Measurements from ENCODE around the gene CAMK2D.

DNA sequence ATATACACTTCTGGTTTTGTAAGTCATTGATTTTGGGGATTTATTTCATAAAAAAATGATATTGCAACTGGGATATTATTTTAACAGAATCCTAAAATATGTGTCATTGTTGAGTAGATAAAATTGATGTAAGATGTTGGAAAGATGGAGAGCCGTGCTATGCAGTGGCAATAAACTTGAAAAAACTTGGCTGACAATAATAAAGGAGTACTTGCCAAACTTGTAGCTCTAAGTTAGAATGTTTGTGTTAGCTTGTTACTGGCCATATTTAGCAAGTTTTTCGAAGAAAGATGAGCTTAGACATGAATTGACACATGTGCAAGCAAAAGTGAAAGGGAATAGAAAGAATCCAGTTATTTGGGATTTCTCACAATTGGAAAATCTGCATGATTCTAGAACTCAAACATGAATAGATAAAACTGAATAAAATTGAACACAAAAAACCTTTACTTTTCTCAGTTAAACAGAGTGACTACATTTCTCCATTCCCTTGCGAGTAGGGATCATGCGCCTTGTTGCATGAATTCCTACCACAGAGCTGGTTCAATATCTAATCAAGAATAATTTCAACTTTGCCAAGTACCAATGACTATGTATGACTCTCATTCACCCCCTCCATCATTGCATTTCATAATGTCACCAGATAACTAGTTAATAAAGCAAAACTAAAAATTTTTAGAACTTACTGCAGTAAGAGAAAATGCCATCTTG lies 327.8 kb downstream of the CAMK2D start:
- TF ChIP-seq, protein P1, sequence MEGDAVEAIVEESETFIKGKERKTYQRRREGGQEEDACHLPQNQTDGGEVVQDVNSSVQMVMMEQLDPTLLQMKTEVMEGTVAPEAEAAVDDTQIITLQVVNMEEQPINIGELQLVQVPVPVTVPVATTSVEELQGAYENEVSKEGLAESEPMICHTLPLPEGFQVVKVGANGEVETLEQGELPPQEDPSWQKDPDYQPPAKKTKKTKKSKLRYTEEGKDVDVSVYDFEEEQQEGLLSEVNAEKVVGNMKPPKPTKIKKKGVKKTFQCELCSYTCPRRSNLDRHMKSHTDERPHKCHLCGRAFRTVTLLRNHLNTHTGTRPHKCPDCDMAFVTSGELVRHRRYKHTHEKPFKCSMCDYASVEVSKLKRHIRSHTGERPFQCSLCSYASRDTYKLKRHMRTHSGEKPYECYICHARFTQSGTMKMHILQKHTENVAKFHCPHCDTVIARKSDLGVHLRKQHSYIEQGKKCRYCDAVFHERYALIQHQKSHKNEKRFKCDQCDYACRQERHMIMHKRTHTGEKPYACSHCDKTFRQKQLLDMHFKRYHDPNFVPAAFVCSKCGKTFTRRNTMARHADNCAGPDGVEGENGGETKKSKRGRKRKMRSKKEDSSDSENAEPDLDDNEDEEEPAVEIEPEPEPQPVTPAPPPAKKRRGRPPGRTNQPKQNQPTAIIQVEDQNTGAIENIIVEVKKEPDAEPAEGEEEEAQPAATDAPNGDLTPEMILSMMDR (IDR thresholded peaks at IDR 0.05) = no peak
- no peak for TF ChIP-seq POLR2A (IDR thresholded peaks at IDR 0.05)

Measured in sigmoid colon (tissue), 3 donors.